HepG2 (cell line): ENCODE measurements around the gene WWP2. TPM values are rescaled to one million over a fixed set of nuclear protein-coding genes. Genes with fewer than 3 reads are reported as not detected.

Experiments
- FOXO1 ChIP-seq: sonication (generic); formaldehyde crosslinking; IDR thresholded peaks from 2 replicates; pipeline ENCODE4 v1.4.0; 2020; ENCODE audit warnings: missing genetic modification reagents
- HNRNPLL ChIP-seq: fragments of 200-400 bp; formaldehyde crosslinking; IDR thresholded peaks from 2 replicates; pipeline ENCODE4 v1.6.1; 2017; ENCODE audit warnings: mild to moderate bottlenecking, low read depth, low read length; ENCODE audit not compliant: poor library complexity, severe bottlenecking
- KLF9 ChIP-seq: IDR thresholded peaks from 2 replicates; pipeline ENCODE4 v1.6.1; 2016; ENCODE audit warnings: low read depth
- KMT2B ChIP-seq: IDR thresholded peaks from 2 replicates; pipeline ENCODE4 v1.6.1; 2016; ENCODE audit warnings: missing genetic modification reagents, missing compliant biosample characterization
- MLLT10 ChIP-seq: sonication (generic); formaldehyde crosslinking; IDR thresholded peaks from 2 replicates; pipeline ENCODE4 v1.4.0; 2020; ENCODE audit warnings: missing genetic modification reagents
- ZKSCAN1 ChIP-seq: fragments of 150-350 bp; IDR thresholded peaks from 2 replicates; pipeline ENCODE4 v1.6.1; 2014; ENCODE audit warnings: low read length
- ZNF205 ChIP-seq: IDR thresholded peaks from 2 replicates; pipeline ENCODE4 v1.6.1; 2018; ENCODE audit warnings: missing biosample characterization, missing genetic modification reagents
- ZNF768 ChIP-seq: sonication (generic); formaldehyde crosslinking; IDR thresholded peaks from 2 replicates; pipeline ENCODE4 v1.4.0; 2020; ENCODE audit warnings: missing genetic modification reagents
- ZNF790 ChIP-seq: sonication (generic); formaldehyde crosslinking; IDR thresholded peaks from 2 replicates; pipeline ENCODE4 v1.8.0; 2022; ENCODE audit warnings: missing genetic modification reagents, mild to moderate bottlenecking, borderline replicate concordance
- polyA plus RNA-seq, 8 experiments: library from polyadenylated mRNA; depleted of rRNA in 3 of 8; stranded (reverse) in 7 of 8; unstranded in 1 of 8; fragments of >200 nt; fragmentation: Illumina TruSeq in 4 of 8; extraction: Trizol in 4 of 8; gene quantifications; 2 replicates each; pipeline versions ENCODE4 v1.2.1 to v1.2.3, GENCODE V29; 2011 to 2016; ENCODE audit warnings: low read depth in 4 of 8, missing spikeins in 1 of 8, mixed read lengths in 1 of 8; ENCODE audit not compliant: insufficient read depth in 1 of 8
- total RNA-seq, 5 experiments: library from RNA; depleted of rRNA; stranded (reverse); fragments of >200 nt; fragmentation: Illumina TruSeq; extraction: Trizol; gene quantifications; 2 replicates each; pipeline ENCODE4 v1.2.3, GENCODE V29; 2016; ENCODE audit warnings: low read depth in 1 of 5
- TF ChIP-seq, protein P1 (sequence below): IDR thresholded peaks from 2 replicates; pipeline ENCODE4 v1.6.1; 2016; ENCODE audit warnings: missing compliant biosample characterization, missing genetic modification reagents, borderline replicate concordance
- TF ChIP-seq, protein P2 (sequence below): sonication (generic); formaldehyde crosslinking; IDR thresholded peaks from 2 replicates; pipeline ENCODE4 v1.5.1; 2020; ENCODE audit warnings: mild to moderate bottlenecking, missing genetic modification reagents, borderline replicate concordance
- TF ChIP-seq, protein P3 (sequence below): sonication (generic); formaldehyde crosslinking; IDR thresholded peaks from 2 replicates; pipeline ENCODE4 v1.8.1; 2023; ENCODE audit warnings: missing genetic modification reagents, mild to moderate bottlenecking, borderline replicate concordance
- TF ChIP-seq, protein P4 (sequence below): sonication (generic); formaldehyde crosslinking; IDR thresholded peaks from 2 replicates; pipeline ENCODE4 v1.8.0; 2022; ENCODE audit warnings: mild to moderate bottlenecking, missing genetic modification reagents
- TF ChIP-seq, protein P5 (sequence below): sonication (generic); formaldehyde crosslinking; IDR thresholded peaks from 2 replicates; pipeline ENCODE4 v1.5.1; 2020; ENCODE audit warnings: missing genetic modification reagents, mild to moderate bottlenecking, borderline replicate concordance
- TF ChIP-seq, protein P6 (sequence below): sonication (generic); formaldehyde crosslinking; IDR thresholded peaks from 2 replicates; pipeline ENCODE4 v1.4.0; 2020; ENCODE audit warnings: mild to moderate bottlenecking, missing genetic modification reagents

Gene WWP2
- total and polyA plus RNA-seq, 2 of the 13 experiments (the other 11 are each of a cell fraction or from before 2014, with no cell fraction given): 11.4 to 28.2 TPM

DNA sequence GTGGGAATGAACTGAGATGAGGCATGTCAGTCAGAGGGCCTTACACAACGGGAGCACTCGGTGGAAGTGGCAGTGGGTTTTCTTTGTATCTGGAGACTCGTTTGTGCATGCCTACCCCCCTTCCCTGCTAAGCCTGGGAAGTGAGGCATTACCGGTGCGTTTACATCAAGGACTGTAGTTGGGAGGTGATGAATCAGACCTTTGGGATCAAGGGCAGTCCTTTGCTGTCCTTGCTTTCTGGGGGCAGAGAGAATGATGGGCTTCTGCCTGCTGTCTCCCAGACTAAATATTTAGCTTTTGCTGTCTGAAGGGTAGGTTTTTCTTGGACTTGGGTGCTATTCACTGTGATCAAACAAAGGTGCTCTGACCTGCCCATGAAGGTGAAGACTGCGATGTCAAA lies 83.0 kb downstream of the WWP2 start (continued):
- no peak for TF ChIP-seq ZNF768 (CRISPR knock-in tag)
- TF ChIP-seq KLF9 (CRISPR knock-in tag): no peak
- TF ChIP-seq, protein P1, sequence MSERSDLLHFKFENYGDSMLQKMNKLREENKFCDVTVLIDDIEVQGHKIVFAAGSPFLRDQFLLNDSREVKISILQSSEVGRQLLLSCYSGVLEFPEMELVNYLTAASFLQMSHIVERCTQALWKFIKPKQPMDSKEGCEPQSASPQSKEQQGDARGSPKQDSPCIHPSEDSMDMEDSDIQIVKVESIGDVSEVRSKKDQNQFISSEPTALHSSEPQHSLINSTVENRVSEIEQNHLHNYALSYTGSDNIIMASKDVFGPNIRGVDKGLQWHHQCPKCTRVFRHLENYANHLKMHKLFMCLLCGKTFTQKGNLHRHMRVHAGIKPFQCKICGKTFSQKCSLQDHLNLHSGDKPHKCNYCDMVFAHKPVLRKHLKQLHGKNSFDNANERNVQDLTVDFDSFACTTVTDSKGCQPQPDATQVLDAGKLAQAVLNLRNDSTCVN (CRISPR knock-in tag): no peak
- TF ChIP-seq ZNF205 (CRISPR knock-in tag): no peak
- TF ChIP-seq ZNF790 (CRISPR knock-in tag): no peak
- no peak for TF ChIP-seq MLLT10 (CRISPR knock-in tag)
- no peak for TF ChIP-seq HNRNPLL
- TF ChIP-seq, protein P2, sequence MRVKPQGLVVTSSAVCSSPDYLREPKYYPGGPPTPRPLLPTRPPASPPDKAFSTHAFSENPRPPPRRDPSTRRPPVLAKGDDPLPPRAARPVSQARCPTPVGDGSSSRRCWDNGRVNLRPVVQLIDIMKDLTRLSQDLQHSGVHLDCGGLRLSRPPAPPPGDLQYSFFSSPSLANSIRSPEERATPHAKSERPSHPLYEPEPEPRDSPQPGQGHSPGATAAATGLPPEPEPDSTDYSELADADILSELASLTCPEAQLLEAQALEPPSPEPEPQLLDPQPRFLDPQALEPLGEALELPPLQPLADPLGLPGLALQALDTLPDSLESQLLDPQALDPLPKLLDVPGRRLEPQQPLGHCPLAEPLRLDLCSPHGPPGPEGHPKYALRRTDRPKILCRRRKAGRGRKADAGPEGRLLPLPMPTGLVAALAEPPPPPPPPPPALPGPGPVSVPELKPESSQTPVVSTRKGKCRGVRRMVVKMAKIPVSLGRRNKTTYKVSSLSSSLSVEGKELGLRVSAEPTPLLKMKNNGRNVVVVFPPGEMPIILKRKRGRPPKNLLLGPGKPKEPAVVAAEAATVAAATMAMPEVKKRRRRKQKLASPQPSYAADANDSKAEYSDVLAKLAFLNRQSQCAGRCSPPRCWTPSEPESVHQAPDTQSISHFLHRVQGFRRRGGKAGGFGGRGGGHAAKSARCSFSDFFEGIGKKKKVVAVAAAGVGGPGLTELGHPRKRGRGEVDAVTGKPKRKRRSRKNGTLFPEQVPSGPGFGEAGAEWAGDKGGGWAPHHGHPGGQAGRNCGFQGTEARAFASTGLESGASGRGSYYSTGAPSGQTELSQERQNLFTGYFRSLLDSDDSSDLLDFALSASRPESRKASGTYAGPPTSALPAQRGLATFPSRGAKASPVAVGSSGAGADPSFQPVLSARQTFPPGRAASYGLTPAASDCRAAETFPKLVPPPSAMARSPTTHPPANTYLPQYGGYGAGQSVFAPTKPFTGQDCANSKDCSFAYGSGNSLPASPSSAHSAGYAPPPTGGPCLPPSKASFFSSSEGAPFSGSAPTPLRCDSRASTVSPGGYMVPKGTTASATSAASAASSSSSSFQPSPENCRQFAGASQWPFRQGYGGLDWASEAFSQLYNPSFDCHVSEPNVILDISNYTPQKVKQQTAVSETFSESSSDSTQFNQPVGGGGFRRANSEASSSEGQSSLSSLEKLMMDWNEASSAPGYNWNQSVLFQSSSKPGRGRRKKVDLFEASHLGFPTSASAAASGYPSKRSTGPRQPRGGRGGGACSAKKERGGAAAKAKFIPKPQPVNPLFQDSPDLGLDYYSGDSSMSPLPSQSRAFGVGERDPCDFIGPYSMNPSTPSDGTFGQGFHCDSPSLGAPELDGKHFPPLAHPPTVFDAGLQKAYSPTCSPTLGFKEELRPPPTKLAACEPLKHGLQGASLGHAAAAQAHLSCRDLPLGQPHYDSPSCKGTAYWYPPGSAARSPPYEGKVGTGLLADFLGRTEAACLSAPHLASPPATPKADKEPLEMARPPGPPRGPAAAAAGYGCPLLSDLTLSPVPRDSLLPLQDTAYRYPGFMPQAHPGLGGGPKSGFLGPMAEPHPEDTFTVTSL: peak; percentile 61; the same call in 1 of the 2 replicates
- TF ChIP-seq ZKSCAN1: no peak
- TF ChIP-seq, protein P3, sequence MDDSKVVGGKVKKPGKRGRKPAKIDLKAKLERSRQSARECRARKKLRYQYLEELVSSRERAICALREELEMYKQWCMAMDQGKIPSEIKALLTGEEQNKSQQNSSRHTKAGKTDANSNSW (CRISPR knock-in tag): no peak
- TF ChIP-seq, protein P4, sequence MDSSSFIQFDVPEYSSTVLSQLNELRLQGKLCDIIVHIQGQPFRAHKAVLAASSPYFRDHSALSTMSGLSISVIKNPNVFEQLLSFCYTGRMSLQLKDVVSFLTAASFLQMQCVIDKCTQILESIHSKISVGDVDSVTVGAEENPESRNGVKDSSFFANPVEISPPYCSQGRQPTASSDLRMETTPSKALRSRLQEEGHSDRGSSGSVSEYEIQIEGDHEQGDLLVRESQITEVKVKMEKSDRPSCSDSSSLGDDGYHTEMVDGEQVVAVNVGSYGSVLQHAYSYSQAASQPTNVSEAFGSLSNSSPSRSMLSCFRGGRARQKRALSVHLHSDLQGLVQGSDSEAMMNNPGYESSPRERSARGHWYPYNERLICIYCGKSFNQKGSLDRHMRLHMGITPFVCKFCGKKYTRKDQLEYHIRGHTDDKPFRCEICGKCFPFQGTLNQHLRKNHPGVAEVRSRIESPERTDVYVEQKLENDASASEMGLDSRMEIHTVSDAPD (CRISPR knock-in tag): no peak
- TF ChIP-seq FOXO1 (CRISPR knock-in tag): peak; percentile 33; the same call in 1 of the 2 replicates
- TF ChIP-seq KMT2B (CRISPR knock-in tag): no peak
- TF ChIP-seq, protein P5, sequence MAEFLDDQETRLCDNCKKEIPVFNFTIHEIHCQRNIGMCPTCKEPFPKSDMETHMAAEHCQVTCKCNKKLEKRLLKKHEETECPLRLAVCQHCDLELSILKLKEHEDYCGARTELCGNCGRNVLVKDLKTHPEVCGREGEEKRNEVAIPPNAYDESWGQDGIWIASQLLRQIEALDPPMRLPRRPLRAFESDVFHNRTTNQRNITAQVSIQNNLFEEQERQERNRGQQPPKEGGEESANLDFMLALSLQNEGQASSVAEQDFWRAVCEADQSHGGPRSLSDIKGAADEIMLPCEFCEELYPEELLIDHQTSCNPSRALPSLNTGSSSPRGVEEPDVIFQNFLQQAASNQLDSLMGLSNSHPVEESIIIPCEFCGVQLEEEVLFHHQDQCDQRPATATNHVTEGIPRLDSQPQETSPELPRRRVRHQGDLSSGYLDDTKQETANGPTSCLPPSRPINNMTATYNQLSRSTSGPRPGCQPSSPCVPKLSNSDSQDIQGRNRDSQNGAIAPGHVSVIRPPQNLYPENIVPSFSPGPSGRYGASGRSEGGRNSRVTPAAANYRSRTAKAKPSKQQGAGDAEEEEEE (CRISPR knock-in tag): peak; percentile 97
- TF ChIP-seq, protein P6, sequence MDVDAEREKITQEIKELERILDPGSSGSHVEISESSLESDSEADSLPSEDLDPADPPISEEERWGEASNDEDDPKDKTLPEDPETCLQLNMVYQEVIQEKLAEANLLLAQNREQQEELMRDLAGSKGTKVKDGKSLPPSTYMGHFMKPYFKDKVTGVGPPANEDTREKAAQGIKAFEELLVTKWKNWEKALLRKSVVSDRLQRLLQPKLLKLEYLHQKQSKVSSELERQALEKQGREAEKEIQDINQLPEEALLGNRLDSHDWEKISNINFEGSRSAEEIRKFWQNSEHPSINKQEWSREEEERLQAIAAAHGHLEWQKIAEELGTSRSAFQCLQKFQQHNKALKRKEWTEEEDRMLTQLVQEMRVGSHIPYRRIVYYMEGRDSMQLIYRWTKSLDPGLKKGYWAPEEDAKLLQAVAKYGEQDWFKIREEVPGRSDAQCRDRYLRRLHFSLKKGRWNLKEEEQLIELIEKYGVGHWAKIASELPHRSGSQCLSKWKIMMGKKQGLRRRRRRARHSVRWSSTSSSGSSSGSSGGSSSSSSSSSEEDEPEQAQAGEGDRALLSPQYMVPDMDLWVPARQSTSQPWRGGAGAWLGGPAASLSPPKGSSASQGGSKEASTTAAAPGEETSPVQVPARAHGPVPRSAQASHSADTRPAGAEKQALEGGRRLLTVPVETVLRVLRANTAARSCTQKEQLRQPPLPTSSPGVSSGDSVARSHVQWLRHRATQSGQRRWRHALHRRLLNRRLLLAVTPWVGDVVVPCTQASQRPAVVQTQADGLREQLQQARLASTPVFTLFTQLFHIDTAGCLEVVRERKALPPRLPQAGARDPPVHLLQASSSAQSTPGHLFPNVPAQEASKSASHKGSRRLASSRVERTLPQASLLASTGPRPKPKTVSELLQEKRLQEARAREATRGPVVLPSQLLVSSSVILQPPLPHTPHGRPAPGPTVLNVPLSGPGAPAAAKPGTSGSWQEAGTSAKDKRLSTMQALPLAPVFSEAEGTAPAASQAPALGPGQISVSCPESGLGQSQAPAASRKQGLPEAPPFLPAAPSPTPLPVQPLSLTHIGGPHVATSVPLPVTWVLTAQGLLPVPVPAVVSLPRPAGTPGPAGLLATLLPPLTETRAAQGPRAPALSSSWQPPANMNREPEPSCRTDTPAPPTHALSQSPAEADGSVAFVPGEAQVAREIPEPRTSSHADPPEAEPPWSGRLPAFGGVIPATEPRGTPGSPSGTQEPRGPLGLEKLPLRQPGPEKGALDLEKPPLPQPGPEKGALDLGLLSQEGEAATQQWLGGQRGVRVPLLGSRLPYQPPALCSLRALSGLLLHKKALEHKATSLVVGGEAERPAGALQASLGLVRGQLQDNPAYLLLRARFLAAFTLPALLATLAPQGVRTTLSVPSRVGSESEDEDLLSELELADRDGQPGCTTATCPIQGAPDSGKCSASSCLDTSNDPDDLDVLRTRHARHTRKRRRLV: no peak
